ENCODE measurements around the gene C19orf67.
A peak's percentile ranks its signal among the peaks of the same experiment; 100 is the strongest.

The C19orf67 gene

GRCh38 chr19:14072535-14073260, 12.9 kb downstream of the C19orf67 start, which contains the start of gene MISP3 (continued):
- TF ChIP-seq, protein P1, sequence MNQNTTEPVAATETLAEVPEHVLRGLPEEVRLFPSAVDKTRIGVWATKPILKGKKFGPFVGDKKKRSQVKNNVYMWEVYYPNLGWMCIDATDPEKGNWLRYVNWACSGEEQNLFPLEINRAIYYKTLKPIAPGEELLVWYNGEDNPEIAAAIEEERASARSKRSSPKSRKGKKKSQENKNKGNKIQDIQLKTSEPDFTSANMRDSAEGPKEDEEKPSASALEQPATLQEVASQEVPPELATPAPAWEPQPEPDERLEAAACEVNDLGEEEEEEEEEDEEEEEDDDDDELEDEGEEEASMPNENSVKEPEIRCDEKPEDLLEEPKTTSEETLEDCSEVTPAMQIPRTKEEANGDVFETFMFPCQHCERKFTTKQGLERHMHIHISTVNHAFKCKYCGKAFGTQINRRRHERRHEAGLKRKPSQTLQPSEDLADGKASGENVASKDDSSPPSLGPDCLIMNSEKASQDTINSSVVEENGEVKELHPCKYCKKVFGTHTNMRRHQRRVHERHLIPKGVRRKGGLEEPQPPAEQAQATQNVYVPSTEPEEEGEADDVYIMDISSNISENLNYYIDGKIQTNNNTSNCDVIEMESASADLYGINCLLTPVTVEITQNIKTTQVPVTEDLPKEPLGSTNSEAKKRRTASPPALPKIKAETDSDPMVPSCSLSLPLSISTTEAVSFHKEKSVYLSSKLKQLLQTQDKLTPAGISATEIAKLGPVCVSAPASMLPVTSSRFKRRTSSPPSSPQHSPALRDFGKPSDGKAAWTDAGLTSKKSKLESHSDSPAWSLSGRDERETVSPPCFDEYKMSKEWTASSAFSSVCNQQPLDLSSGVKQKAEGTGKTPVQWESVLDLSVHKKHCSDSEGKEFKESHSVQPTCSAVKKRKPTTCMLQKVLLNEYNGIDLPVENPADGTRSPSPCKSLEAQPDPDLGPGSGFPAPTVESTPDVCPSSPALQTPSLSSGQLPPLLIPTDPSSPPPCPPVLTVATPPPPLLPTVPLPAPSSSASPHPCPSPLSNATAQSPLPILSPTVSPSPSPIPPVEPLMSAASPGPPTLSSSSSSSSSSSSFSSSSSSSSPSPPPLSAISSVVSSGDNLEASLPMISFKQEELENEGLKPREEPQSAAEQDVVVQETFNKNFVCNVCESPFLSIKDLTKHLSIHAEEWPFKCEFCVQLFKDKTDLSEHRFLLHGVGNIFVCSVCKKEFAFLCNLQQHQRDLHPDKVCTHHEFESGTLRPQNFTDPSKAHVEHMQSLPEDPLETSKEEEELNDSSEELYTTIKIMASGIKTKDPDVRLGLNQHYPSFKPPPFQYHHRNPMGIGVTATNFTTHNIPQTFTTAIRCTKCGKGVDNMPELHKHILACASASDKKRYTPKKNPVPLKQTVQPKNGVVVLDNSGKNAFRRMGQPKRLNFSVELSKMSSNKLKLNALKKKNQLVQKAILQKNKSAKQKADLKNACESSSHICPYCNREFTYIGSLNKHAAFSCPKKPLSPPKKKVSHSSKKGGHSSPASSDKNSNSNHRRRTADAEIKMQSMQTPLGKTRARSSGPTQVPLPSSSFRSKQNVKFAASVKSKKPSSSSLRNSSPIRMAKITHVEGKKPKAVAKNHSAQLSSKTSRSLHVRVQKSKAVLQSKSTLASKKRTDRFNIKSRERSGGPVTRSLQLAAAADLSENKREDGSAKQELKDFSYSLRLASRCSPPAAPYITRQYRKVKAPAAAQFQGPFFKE (tag by site-specific recombination; IDR thresholded peaks at IDR 0.05; ENCODE audit: borderline replicate concordance), result no peak
- TF ChIP-seq ZNF24 (tag by site-specific recombination; IDR thresholded peaks at IDR 0.05), result no peak
- peak; percentile 57; the same call in 1 of the 2 replicates for TF ChIP-seq KLF8 (tag by site-specific recombination; IDR thresholded peaks at IDR 0.05)
- no peak for TF ChIP-seq MEIS1 (CRISPR knock-in tag; IDR thresholded peaks at IDR 0.05; ENCODE audit: borderline replicate concordance)
- no peak for TF ChIP-seq ZNF473 (tag by site-specific recombination; IDR thresholded peaks at IDR 0.05)
- TF ChIP-seq ZNF280D (tag by site-specific recombination; IDR thresholded peaks at IDR 0.05), result no peak
- no peak for TF ChIP-seq ZNF629 (tag by site-specific recombination; IDR thresholded peaks at IDR 0.05)
- TF ChIP-seq ZNF341 (tag by site-specific recombination; IDR thresholded peaks at IDR 0.05; ENCODE audit: low read depth), result no peak
- TF ChIP-seq ZNF148 (tag by site-specific recombination; IDR thresholded peaks at IDR 0.05; ENCODE audit: borderline replicate concordance), result no peak
- no peak for TF ChIP-seq ZNF239 (tag by site-specific recombination; IDR thresholded peaks at IDR 0.05)
- TF ChIP-seq ZNF830 (tag by site-specific recombination; IDR thresholded peaks at IDR 0.05; ENCODE audit: low read depth), result no peak
- no peak for TF ChIP-seq ZNF596 (tag by site-specific recombination; IDR thresholded peaks at IDR 0.05)
- peak; percentile 54; the same call in 1 of the 2 replicates for TF ChIP-seq ZBTB20 (tag by site-specific recombination; IDR thresholded peaks at IDR 0.05)
- TF ChIP-seq ZNF132 (tag by site-specific recombination; IDR thresholded peaks at IDR 0.05; ENCODE audit: borderline replicate concordance), result no peak
- no peak for TF ChIP-seq ZNF23 (tag by site-specific recombination; IDR thresholded peaks at IDR 0.05; ENCODE audit: borderline replicate concordance)
- TF ChIP-seq MZF1 (tag by site-specific recombination; IDR thresholded peaks at IDR 0.05; ENCODE audit: borderline replicate concordance), result no peak
- TF ChIP-seq, protein P2, sequence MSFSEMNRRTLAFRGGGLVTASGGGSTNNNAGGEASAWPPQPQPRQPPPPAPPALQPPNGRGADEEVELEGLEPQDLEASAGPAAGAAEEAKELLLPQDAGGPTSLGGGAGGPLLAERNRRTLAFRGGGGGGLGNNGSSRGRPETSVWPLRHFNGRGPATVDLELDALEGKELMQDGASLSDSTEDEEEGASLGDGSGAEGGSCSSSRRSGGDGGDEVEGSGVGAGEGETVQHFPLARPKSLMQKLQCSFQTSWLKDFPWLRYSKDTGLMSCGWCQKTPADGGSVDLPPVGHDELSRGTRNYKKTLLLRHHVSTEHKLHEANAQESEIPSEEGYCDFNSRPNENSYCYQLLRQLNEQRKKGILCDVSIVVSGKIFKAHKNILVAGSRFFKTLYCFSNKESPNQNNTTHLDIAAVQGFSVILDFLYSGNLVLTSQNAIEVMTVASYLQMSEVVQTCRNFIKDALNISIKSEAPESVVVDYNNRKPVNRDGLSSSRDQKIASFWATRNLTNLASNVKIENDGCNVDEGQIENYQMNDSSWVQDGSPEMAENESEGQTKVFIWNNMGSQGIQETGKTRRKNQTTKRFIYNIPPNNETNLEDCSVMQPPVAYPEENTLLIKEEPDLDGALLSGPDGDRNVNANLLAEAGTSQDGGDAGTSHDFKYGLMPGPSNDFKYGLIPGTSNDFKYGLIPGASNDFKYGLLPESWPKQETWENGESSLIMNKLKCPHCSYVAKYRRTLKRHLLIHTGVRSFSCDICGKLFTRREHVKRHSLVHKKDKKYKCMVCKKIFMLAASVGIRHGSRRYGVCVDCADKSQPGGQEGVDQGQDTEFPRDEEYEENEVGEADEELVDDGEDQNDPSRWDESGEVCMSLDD (tag by site-specific recombination; IDR thresholded peaks at IDR 0.05), result no peak
- TF ChIP-seq ZNF404 (tag by site-specific recombination; IDR thresholded peaks at IDR 0.05), result no peak
- TF ChIP-seq IKZF3 (tag by site-specific recombination; IDR thresholded peaks at IDR 0.05), result 0 out of 2 replicates have a peak, but pooled peaks have one; percentile 27
- no peak for TF ChIP-seq SCRT1 (tag by site-specific recombination; IDR thresholded peaks at IDR 0.05; ENCODE audit: borderline replicate concordance)
- no peak for TF ChIP-seq SALL2 (tag by site-specific recombination; IDR thresholded peaks at IDR 0.05; ENCODE audit: borderline replicate concordance)
- no peak for TF ChIP-seq ZBTB44 (tag by site-specific recombination; IDR thresholded peaks at IDR 0.05)
- no peak for TF ChIP-seq ZNF549 (tag by site-specific recombination; IDR thresholded peaks at IDR 0.05)
